Adrenal gland (tissue), 5 donors: ENCODE results near the gene ITFG1.
"Not testable (repeated sequence)": the region's sequence is repeated elsewhere in the genome, so short reads cannot be mapped to it uniquely, and the experiment has no call there.

Experiments
- CTCF ChIP-seq, 6 experiments: fragments of 450-650 bp in 4 of 6; fragments of 200-600 bp in 2 of 6; sonication (generic) in 1 of 6; IDR thresholded peaks; 1 replicate in 5 of 6; 2 replicates in 1 of 6; pipeline versions ENCODE4 v1.5.1 to v1.8.0; 2016 to 2021; ENCODE audit warnings: antibody characterized with exemption in 6 of 6, mild to moderate bottlenecking in 2 of 6, moderate library complexity in 1 of 6
- POLR2A ChIP-seq, 2 donors: fragments of 450-650 bp; IDR thresholded peaks; one replicate each; pipeline ENCODE4 v1.6.1; 2017; ENCODE audit warnings: antibody characterized with exemption in 2 of 2, mild to moderate bottlenecking in 2 of 2, moderate library complexity in 1 of 2
- donor health status: DM: no; HTN: no; CAD: no.

GRCh38 chr16:47468070-47468689 lies 7.3 kb upstream of the ITFG1 start:
- not testable (repeated sequence) for TF ChIP-seq CTCF, POLR2A (IDR thresholded peaks at IDR 0.05)
